HG02763 (cell line): ENCODE data around the gene HIF1A.

Experiments
- ATAC-seq: cut with Tn5 transposase; IDR thresholded peaks from one replicate; pipeline ENCODE4 v1.9.1; 2021; ENCODE audit warnings: mild to moderate bottlenecking, moderate library complexity; ENCODE audit not compliant: unreplicated experiment

HIF1A gene

GRCh38 chr14:61769893-61770292, 74.6 kb downstream of the HIF1A start:
- ATAC-seq, result no peak

GRCh38 chr14:61774861-61775260, 79.5 kb downstream of the HIF1A start:
- ATAC-seq, result no peak

- no peak for ATAC-seq
Observed at GRCh38 chr14:61780125-61780524, 84.8 kb downstream of the HIF1A start.

- no peak for ATAC-seq
Observed at GRCh38 chr14:61797309-61797708, 102.0 kb downstream of the HIF1A start.
